Fibroblast of lung (primary cell): ENCODE results near the gene GPRASP3. TPM values are rescaled to one million over a fixed set of nuclear protein-coding genes. Genes with fewer than 3 reads are reported as not detected.
"Not testable (repeated sequence)": the region's sequence is repeated elsewhere in the genome, so short reads cannot be mapped to it uniquely, and the experiment has no call there.

Experiments used
- DNase-seq, 2 donors: peaks; one replicate each; pipeline versions ENCODE4 v3.0.0 to v3.0.0-alpha.2; 2010; ENCODE audit warnings: low read depth in 2 of 2
- H2AFZ ChIP-seq: 2 replicates; pipeline ENCODE4 v1.5.1; 2012; ENCODE audit warnings: low read length, control low read depth, inconsistent platforms
- H3K27ac ChIP-seq: 2 replicates; pipeline ENCODE4 v1.5.1; 2011; ENCODE audit warnings: low read length, control low read depth; ENCODE audit not compliant: insufficient read depth
- H3K27me3 ChIP-seq: 2 replicates; pipeline ENCODE4 v1.5.1; 2011; ENCODE audit warnings: mild to moderate bottlenecking, low read length; ENCODE audit not compliant: control insufficient read depth, insufficient read depth
- H3K36me3 ChIP-seq: 2 replicates; pipeline ENCODE4 v1.5.1; 2011; ENCODE audit warnings: low read length; ENCODE audit not compliant: control insufficient read depth, insufficient read depth
- H3K4me1 ChIP-seq: 2 replicates; pipeline ENCODE4 v1.5.1; 2011; ENCODE audit warnings: low read length; ENCODE audit not compliant: control insufficient read depth, insufficient read depth; ENCODE audit errors: extremely low read depth
- H3K4me2 ChIP-seq: 2 replicates; pipeline ENCODE4 v1.5.1; 2011; ENCODE audit warnings: low read length, control low read depth; ENCODE audit not compliant: insufficient read depth; ENCODE audit errors: extremely low read depth
- H3K4me3 ChIP-seq, 4 experiments: fragments of 200-600 bp in 1 of 4; sonication (generic) in 1 of 4; replicated peaks in 1 of 4; 2 replicates each; pipeline ENCODE4 v1.5.1; 2011 to 2016; ENCODE audit warnings: low read length in 4 of 4, low read depth in 3 of 4, mild to moderate bottlenecking in 3 of 4, control low read depth in 2 of 4, inconsistent platforms in 1 of 4, mixed read lengths in 1 of 4; ENCODE audit not compliant: insufficient read depth in 1 of 4; ENCODE audit errors: control extremely low read depth in 1 of 4
- H3K79me2 ChIP-seq: 2 replicates; pipeline ENCODE4 v1.5.1; 2012; ENCODE audit warnings: mild to moderate bottlenecking, low read length, inconsistent platforms; ENCODE audit not compliant: control insufficient read depth, insufficient read depth
- H3K9ac ChIP-seq: 2 replicates; pipeline ENCODE4 v1.5.1; 2011; ENCODE audit warnings: mild to moderate bottlenecking, low read length, control low read depth; ENCODE audit not compliant: insufficient read depth
- H3K9me3 ChIP-seq: 2 replicates; pipeline ENCODE4 v1.5.1; 2012; ENCODE audit warnings: low read depth, low read length; ENCODE audit not compliant: control insufficient read depth, insufficient read depth
- H4K20me1 ChIP-seq: 2 replicates; pipeline ENCODE4 v1.5.1; 2011; ENCODE audit warnings: low read length; ENCODE audit not compliant: control insufficient read depth, insufficient read depth; ENCODE audit errors: extremely low read depth
- CTCF ChIP-seq, 2 donors: IDR thresholded peaks in 1 of 2; conservative IDR thresholded peaks in 1 of 2; 1 replicate in 1 of 2; 2 replicates in 1 of 2; pipeline ENCODE4 v1.5.1; 2011 to 2012; ENCODE audit warnings: low read length in 2 of 2, control low read depth in 1 of 2, inconsistent platforms in 1 of 2, low read depth in 1 of 2, mild to moderate bottlenecking in 1 of 2
- EZH2 ChIP-seq: IDR thresholded peaks from 2 replicates; pipeline ENCODE4 v1.5.1; 2012; ENCODE audit warnings: low read length, control low read depth, mild to moderate bottlenecking; ENCODE audit errors: missing control alignments
- polyA minus RNA-seq: library from RNA; depleted of rRNA, polyadenylated mRNA; stranded (reverse); fragments of >200 nt; gene quantifications from 2 replicates; pipeline ENCODE4 v1.2.3, GENCODE V29; 2011; ENCODE audit warnings: low replicate concordance
- polyA plus RNA-seq, 2 donors: library from polyadenylated mRNA; depleted of rRNA in 1 of 2; stranded (reverse) in 1 of 2; unstranded in 1 of 2; fragments of >200 nt; gene quantifications; 2 replicates each; pipeline ENCODE4 v1.2.1, GENCODE V29; 2011 to 2012; ENCODE audit warnings: missing spikeins in 1 of 2
- total RNA-seq: library from RNA; depleted of rRNA; stranded (reverse); fragments of >200 nt; gene quantifications from 2 replicates; pipeline ENCODE4 v1.2.1, GENCODE V29; 2014

Gene GPRASP3
- 5.9 and 9.7 TPM in 2 replicates for total RNA-seq
- polyA plus RNA-seq, result 6.4 and 7.3 TPM in 2 replicates
- polyA plus RNA-seq (2012), result 4.0 and 5.0 TPM in 2 replicates
- polyA minus RNA-seq, result 1.7 and 2.5 TPM in 2 replicates

DNA sequence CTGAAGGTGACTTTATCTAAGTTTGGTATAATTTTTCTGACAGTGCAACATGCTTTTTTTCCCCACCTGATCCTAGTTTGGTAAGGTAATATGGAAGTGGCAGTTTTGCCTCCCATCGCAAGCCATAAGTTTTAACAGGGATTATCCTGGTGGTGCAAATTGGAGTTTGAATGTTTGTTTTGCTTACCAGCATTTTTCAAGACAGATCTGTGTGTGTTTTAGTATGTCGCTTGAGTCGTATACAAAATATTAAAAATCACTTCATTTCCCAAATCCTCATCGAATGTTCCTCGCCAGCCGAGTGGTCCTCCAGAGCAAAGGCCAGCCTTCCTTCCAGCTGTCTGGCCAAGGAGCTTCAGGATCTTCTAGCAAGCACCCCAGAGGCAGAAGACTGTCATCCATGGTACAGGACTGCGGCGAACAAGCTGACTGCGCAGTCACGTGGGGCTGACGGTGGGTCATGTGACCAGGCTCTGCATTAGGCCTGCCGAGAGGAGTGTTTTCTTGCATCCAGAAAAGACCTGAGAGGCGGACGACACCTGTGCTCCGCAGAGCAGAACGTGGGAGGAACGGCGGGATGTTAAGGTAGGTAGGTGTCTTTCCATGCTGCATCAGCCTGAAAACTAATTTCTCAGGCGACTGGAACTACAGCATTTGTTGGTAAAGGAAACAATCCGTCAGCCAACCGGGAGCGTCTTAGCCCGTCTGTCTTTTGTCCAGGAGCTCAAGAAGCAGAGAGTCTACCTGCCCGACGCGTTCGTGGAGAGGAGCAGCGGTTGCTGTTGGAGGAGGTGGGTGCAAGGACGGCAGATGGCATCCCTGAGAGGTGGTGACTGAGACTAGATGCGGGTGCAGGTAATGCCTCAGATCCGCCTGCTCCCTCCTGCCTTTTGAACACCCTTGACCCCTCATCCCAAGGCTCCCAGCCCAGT is at the start of gene GPRASP3:
GPRASP3 (plus strand) TSS at position 507 of the 932 bp plus-strand sequence. CDS start 28,253 bp downstream, outside the sequence.
- Histone ChIP-seq H3K4me2 (peak within 1 kb of the TSS; percentile 82), H3K4me1 (no peaks in the 10 kb centered on the region), H3K27me3 (no peaks in the 10 kb centered on the region), H3K9me3 (no peaks in the 10 kb centered on the region), H3K9ac (peak within 1 kb of the TSS; percentile 48), H3K4me3 (peak within 1 kb of the TSS; percentile 54 to 86 (median 67)), H3K27ac (peak within 1 kb of the TSS; percentile 41), H4K20me1 (no peaks in the 10 kb centered on the region), H3K79me2 (no peaks in the 10 kb centered on the region), H2AFZ (peak within 1 kb of the TSS; percentile 87), H3K36me3 (no peaks in the 10 kb centered on the region)
- DNase-seq, result peak; percentile 75 to 82
- TF ChIP-seq EZH2 (no peak), CTCF (conservative IDR thresholded peaks at IDR 0.05 in 1 of 2, IDR thresholded peaks at IDR 0.05 in 1 of 2; ENCODE audit: low read depth in 1 of 2, low read length in 2 of 2) (no peak)

GRCh38 chrX:102672856-102673255 is 47.7 kb upstream of the GPRASP3 start:
- DNase-seq, result peak; percentile 3 to 77
- H4K20me1 ChIP-seq, result no peaks in the 10 kb centered on the region
- H3K27me3 ChIP-seq, result no peaks in the 10 kb centered on the region
- H3K79me2 ChIP-seq, result no peaks in the 10 kb centered on the region
- no peak overlapping the region for H3K4me3 ChIP-seq
- H3K9ac ChIP-seq, result no peak overlapping the region
- TF ChIP-seq EZH2 (no peak), CTCF (conservative IDR thresholded peaks at IDR 0.05 in 1 of 2, IDR thresholded peaks at IDR 0.05 in 1 of 2; ENCODE audit: low read depth in 1 of 2, low read length in 2 of 2) (no peak)
- H3K36me3 ChIP-seq, result no peaks in the 10 kb centered on the region
- no peak overlapping the region for H2AFZ ChIP-seq
- H3K4me2 ChIP-seq, result no peak overlapping the region
- no peak overlapping the region for H3K27ac ChIP-seq
- H3K4me1 ChIP-seq, result no peaks in the 10 kb centered on the region
- no peaks in the 10 kb centered on the region for H3K9me3 ChIP-seq

DNA sequence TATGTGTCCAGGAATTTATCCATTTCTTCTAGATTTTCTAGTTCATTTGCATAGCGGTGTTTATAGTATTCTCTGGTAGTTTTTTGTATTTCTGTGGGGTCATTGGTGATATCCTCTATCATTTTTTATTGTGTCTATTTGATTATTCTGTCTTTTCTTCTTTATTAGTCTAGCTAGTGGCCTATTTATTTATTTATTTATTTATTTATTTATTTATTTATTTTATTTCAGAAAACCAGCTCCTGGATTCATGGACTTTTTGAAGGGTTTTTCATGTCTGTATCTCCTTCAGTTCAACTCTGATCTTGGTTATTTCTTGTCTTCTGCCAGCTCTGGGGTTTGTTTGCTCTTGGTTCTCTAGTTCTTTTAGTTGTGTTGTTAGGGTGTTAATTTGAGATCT is 43.1 kb upstream of the GPRASP3 start:
- H2AFZ ChIP-seq, H3K27ac ChIP-seq, H3K36me3 ChIP-seq, H3K9ac ChIP-seq, H3K9me3 ChIP-seq, H3K4me2 ChIP-seq, H3K4me1 ChIP-seq, DNase-seq, H3K27me3 ChIP-seq, H4K20me1 ChIP-seq, H3K4me3 ChIP-seq, H3K79me2 ChIP-seq: not testable (repeated sequence)
